OCI-LY7 (cell line): ENCODE results near the gene CD28. TPM values are rescaled to one million over a fixed set of nuclear protein-coding genes. Genes with fewer than 3 reads are reported as not detected.

Experiments
- BruUV-seq: library from RNA; stranded (reverse); fragments of 400-500 nt; replicated peaks from 2 replicates; lab custom pipeline; 2021; lab: Mats Ljungman, UMichigan
- CTCF ChIA-PET: fragments of 300-600 bp; sonication (Branson Sonifier 250); formaldehyde crosslinking; loops from one replicate; lab custom pipeline; 2022; ENCODE audit warnings: antibody characterized with exemption; ENCODE audit not compliant: unreplicated experiment; lab: Charles Lee
- POLR2A ChIA-PET: fragments of 300-600 bp; sonication (Branson Sonifier 250); formaldehyde crosslinking; loops from one replicate; lab custom pipeline; 2022; ENCODE audit warnings: antibody characterized with exemption; lab: Charles Lee
- DNase-seq: peaks from one replicate; pipeline ENCODE4 v3.0.0-alpha.2; 2015; ENCODE audit warnings: low spot score
- H2AFZ ChIP-seq: fragments of 200-600 bp; sonication (generic), shearing (Covaris generic); 2 replicates; pipeline ENCODE4 v1.6.1; 2014; ENCODE audit warnings: mild to moderate bottlenecking, antibody characterized with exemption, low read length, moderate library complexity
- H3K27ac ChIP-seq: fragments of 200-600 bp; sonication (generic); 2 replicates; pipeline ENCODE4 v1.5.1; 2014; ENCODE audit warnings: mixed run types, low read depth, mild to moderate bottlenecking, moderate library complexity, low read length, inconsistent platforms; ENCODE audit not compliant: poor library complexity, severe bottlenecking
- H3K36me3 ChIP-seq: fragments of 200-600 bp; sonication (generic); 2 replicates; pipeline ENCODE4 v1.6.1; 2014; ENCODE audit warnings: mild to moderate bottlenecking, antibody characterized with exemption, low read length, moderate library complexity, mixed read lengths; ENCODE audit not compliant: insufficient read depth
- H3K4me1 ChIP-seq: fragments of 200-600 bp; sonication (generic); 2 replicates; pipeline ENCODE4 v1.5.1; 2014; ENCODE audit warnings: mild to moderate bottlenecking, low read length; ENCODE audit not compliant: insufficient read depth, poor library complexity, severe bottlenecking
- H3K4me2 ChIP-seq: fragments of 200-600 bp; sonication (generic); 2 replicates; pipeline ENCODE4 v1.6.1; 2014; ENCODE audit warnings: mild to moderate bottlenecking, low read length
- H3K4me3 ChIP-seq: fragments of 200-600 bp; sonication (generic); 2 replicates; pipeline ENCODE4 v1.5.1; 2014; ENCODE audit warnings: mild to moderate bottlenecking, low read depth, low read length; ENCODE audit not compliant: poor library complexity, severe bottlenecking
- H3K79me2 ChIP-seq: fragments of 200-600 bp; sonication (generic); 2 replicates; pipeline ENCODE4 v1.6.1; 2016; ENCODE audit warnings: low read depth, mild to moderate bottlenecking, low read length, moderate library complexity, mixed read lengths; ENCODE audit not compliant: insufficient read depth
- H3K9me2 ChIP-seq: fragments of 200-600 bp; sonication (generic); 2 replicates; pipeline ENCODE4 v1.6.1; 2016; ENCODE audit warnings: mild to moderate bottlenecking, low read length, mixed read lengths; ENCODE audit not compliant: insufficient read depth
- H3K9me3 ChIP-seq: fragments of 200-600 bp; sonication (generic); 2 replicates; pipeline ENCODE4 v1.6.1; 2014; ENCODE audit warnings: mild to moderate bottlenecking, mixed run types, low read length, mixed read lengths
- H4K20me1 ChIP-seq: fragments of 200-600 bp; sonication (generic); 2 replicates; pipeline ENCODE4 v1.6.1; 2014; ENCODE audit warnings: mild to moderate bottlenecking, antibody characterized with exemption, low read length, moderate library complexity, mixed read lengths; ENCODE audit not compliant: insufficient read depth
- CTCF ChIP-seq: fragments of 200-600 bp; sonication (generic); conservative IDR thresholded peaks from 2 replicates; pipeline ENCODE4 v1.5.1; 2014; ENCODE audit warnings: mild to moderate bottlenecking, antibody characterized with exemption, low read length, moderate library complexity, mixed read lengths
- EZH2phosphoT487 ChIP-seq: fragments of 200-600 bp; sonication (generic); IDR thresholded peaks from 2 replicates; pipeline ENCODE4 v1.6.1; 2018; ENCODE audit warnings: low read depth, borderline replicate concordance, mild to moderate bottlenecking, mixed run types, antibody characterized with exemption, low read length, moderate library complexity, mixed read lengths
- intact Hi-C: fragments of 100-400 bp; cut with micrococcal nuclease; formaldehyde crosslinking; loops from one replicate; pipeline ENCODE4 v1.10.0; 2022; ENCODE audit not compliant: unreplicated experiment
- total RNA-seq, 2 experiments: library from RNA; depleted of rRNA in 1 of 2; stranded (reverse); fragments of >200 nt in 1 of 2; shearing (Covaris generic) in 1 of 2; gene quantifications; 2 replicates each; pipeline ENCODE4 v1.2.3, GENCODE V29; 2014 to 2022

Gene CD28
- total RNA-seq, 2 experiments from 2014 or later, result 0.92 to 44.6 TPM

GRCh38 chr2:203692031-203692710 lies 14.3 kb upstream of the CD28 start:
- no peak for DNase-seq
- no peak overlapping the region for H2AFZ ChIP-seq
- no peak overlapping the region for H3K4me3 ChIP-seq
- no peaks in the 10 kb centered on the region for H3K79me2 ChIP-seq
- H3K4me1 ChIP-seq, result peaks cover 75% of the 10 kb centered on the region
- POLR2A ChIA-PET, result interaction anchor here (0.7 to 1.4 kb wide), 4 partner anchors 18 to 264 kb away, joined by 3 to 6 read pairs (median 4); no protein-coding TSS in a partner anchor
- BruUV-seq, result no TSS peak
- no peaks in the 10 kb centered on the region for H3K9me2 ChIP-seq
- no peak overlapping the region for H3K27ac ChIP-seq
- CTCF ChIA-PET, result no interaction called here
- no peaks in the 10 kb centered on the region for H4K20me1 ChIP-seq
- intact Hi-C loops, result no loop called here
- no peaks in the 10 kb centered on the region for H3K9me3 ChIP-seq
- H3K4me2 ChIP-seq, result no peak overlapping the region
- TF ChIP-seq CTCF, result no peak
- TF ChIP-seq EZH2phosphoT487, result no peak
- H3K36me3 ChIP-seq, result no peaks in the 10 kb centered on the region

GRCh38 chr2:203693242-203693879 lies 13.1 kb upstream of the CD28 start:
- BruUV-seq, result no TSS peak
- Histone ChIP-seq H3K9me3 (no peaks in the 10 kb centered on the region), H3K4me1 (peaks cover 67% of the 10 kb centered on the region), H3K36me3 (no peaks in the 10 kb centered on the region), H4K20me1 (no peaks in the 10 kb centered on the region), H3K4me3 (no peak overlapping the region), H3K79me2 (no peaks in the 10 kb centered on the region), H3K27ac (no peak overlapping the region), H3K9me2 (no peaks in the 10 kb centered on the region), H2AFZ (no peak overlapping the region), H3K4me2 (no peak overlapping the region)
- TF ChIP-seq CTCF, result no peak
- no peak for TF ChIP-seq EZH2phosphoT487
- DNase-seq, result no peak
- CTCF ChIA-PET, result no interaction called here
- intact Hi-C loops, result no loop called here
- POLR2A ChIA-PET, result interaction anchor here (0.6 to 3.1 kb wide), 7 partner anchors 11 to 593 kb away, joined by 3 to 23 read pairs (median 4); partner anchors contain the start of gene CD28

- peaks cover 60% of the 10 kb centered on the region for H3K4me1 ChIP-seq
- no peak overlapping the region for H3K27ac ChIP-seq
- H3K9me2 ChIP-seq, result no peaks in the 10 kb centered on the region
- H3K4me3 ChIP-seq, result no peak overlapping the region
- CTCF ChIA-PET, result no interaction called here
- H3K9me3 ChIP-seq, result no peaks in the 10 kb centered on the region
- H3K36me3 ChIP-seq, result no peaks in the 10 kb centered on the region
- POLR2A ChIA-PET, result interaction anchor here (0.5 to 3.1 kb wide), 6 partner anchors 9 to 47 kb away, joined by 3 to 23 read pairs (median 4); partner anchors contain the start of gene CD28
- H2AFZ ChIP-seq, result no peak overlapping the region
- H3K79me2 ChIP-seq, result no peaks in the 10 kb centered on the region
- BruUV-seq, result no TSS peak
- H3K4me2 ChIP-seq, result no peak overlapping the region
- TF ChIP-seq EZH2phosphoT487 (no peak), CTCF (no peak)
- no peak for DNase-seq
- H4K20me1 ChIP-seq, result no peaks in the 10 kb centered on the region
- intact Hi-C loops, result no loop called here
Measured at GRCh38 chr2:203694191-203694590, 12.2 kb upstream of the CD28 start.
